Activated T-cell treated with anti-CD3 and anti-CD28 coated beads, Interleukin-2, amount 50 U/mL, for 72 hours (primary cell): ENCODE data around the gene RASA3. TPM values are rescaled to one million over a fixed set of nuclear protein-coding genes. Genes with fewer than 3 reads are reported as not detected.
"Not testable (repeated sequence)": the region's sequence is repeated elsewhere in the genome, so short reads cannot be mapped to it uniquely, and the experiment has no call there.

Experiments
- ATAC-seq, 2 donors: fragments of 150-1000 bp; cut with Tn5 transposase; replicated peaks in 1 of 2; 2 replicates each; pipeline ENCODE4 v1.10.0; 2021; ENCODE audit warnings: moderate library complexity in 2 of 2, mild to moderate bottlenecking in 1 of 2
- DNase-seq, 2 donors: peaks; one replicate each; pipeline ENCODE4 v3.0.0; 2021 to 2022; ENCODE audit warnings: mixed read lengths in 1 of 2
- H3K27ac Mint-ChIP-seq: one replicate; pipeline ENCODE4 v1.8.0; 2022; ENCODE audit warnings: mild to moderate bottlenecking, moderate library complexity, mixed read lengths
- H3K27me3 Mint-ChIP-seq: one replicate; pipeline ENCODE4 v1.8.0; 2022; ENCODE audit warnings: low read depth, mixed read lengths
- H3K36me3 Mint-ChIP-seq, 2 donors: one replicate each; pipeline ENCODE4 v1.8.0; 2022; ENCODE audit warnings: mixed read lengths in 2 of 2, mild to moderate bottlenecking in 1 of 2; ENCODE audit not compliant: insufficient read depth in 2 of 2
- H3K4me1 Mint-ChIP-seq: one replicate; pipeline ENCODE4 v1.8.0; 2022; ENCODE audit warnings: low read depth, mixed read lengths
- H3K4me3 Mint-ChIP-seq, 2 donors: one replicate each; pipeline ENCODE4 v1.8.0; 2022; ENCODE audit warnings: mild to moderate bottlenecking in 2 of 2, mixed read lengths in 2 of 2, moderate library complexity in 2 of 2
- H3K9me3 Mint-ChIP-seq, 2 donors: one replicate each; pipeline ENCODE4 v1.8.0; 2022; ENCODE audit warnings: mixed read lengths in 2 of 2
- total RNA-seq, 2 donors: library from RNA; stranded (reverse); gene quantifications; one replicate each; pipeline ENCODE4 v1.2.3, GENCODE V29; 2022

The RASA3 gene
- total RNA-seq, 2 donors from 2014 or later, result 39.2 to 48.9 TPM

DNA sequence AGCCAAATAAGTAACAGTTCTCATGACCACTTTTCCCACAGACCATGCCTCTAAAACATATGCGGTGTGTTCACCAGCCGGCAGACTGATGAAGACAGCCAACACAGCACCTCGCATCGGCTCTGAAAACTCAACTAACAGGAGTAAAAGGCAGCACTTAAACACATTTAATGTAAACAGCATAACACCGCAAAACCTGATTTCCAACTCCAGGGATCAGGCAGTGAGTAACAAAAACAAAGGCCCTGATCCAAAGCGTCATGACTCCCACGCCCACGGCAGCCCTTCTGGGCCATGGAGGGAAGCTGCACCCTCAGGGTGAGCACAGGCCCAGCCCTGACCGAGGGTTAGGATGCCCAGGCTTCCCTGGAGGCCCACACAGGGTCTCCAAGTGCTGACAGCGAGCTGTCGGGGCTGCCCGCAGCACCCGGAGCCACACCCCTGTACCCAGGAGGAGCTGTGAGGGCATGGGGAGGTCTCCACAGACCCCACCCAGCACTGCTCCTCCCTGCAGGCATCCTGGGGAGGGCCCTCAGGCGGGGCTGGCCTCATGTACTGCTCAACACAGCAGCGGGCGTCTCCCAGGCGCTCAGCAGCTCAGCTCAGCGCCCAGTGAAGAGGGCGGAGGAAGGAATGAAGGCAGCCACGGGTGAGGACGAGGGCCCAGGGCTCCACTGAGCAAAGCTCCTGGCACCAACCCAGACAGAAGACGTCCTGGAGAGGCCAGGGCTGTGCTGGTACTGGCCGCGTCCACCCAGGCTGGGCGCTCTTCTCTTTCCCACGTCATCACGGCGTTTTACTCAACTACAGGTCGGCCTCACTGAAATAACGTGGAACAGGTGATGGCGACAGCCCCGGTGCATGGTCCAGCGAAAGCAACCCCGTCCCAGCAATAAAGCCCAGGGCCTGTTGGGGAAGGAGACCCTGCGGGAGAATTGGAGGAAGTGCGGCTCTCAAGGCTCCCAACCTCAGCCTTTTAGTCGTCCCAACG is 53.7 kb downstream of the RASA3 start:
- Mint-ChIP-seq H3K36me3 (peaks cover 0 to 2% of the 10 kb centered on the region in 2 donors), H3K4me1 (peaks cover 30% of the 10 kb centered on the region), H3K9me3 (no peaks in the 10 kb centered on the region), H3K27ac (peak overlapping the region; percentile 81), H3K27me3 (no peaks in the 10 kb centered on the region), H3K4me3 (peak overlapping the region in 1 of 2 donors; percentile 11)
- ATAC-seq (peak; percentile 20 to 45), DNase-seq (no peak)

DNA sequence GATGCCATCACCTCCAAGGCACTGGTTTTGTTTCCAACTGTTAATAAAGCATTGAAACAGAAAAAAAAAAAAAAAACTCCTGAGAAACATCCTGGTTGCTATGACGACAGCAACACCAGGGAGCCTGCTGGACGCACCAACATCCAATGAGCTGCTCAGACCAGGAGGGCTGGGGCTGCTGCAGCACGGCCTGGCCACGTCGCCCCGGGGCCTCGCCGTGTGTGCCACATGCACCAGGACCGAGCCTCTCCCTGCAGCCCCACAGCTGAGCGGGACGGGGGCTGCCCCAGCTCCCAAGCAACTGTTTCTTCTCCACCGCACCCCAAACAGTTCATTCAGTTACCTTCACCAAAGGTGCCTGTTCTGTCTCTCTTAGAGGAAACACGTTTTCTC is 54.5 kb downstream of the RASA3 start:
- DNase-seq, result no peak
- H3K36me3 Mint-ChIP-seq, result peaks cover 0 to 2% of the 10 kb centered on the region in 2 donors

DNA sequence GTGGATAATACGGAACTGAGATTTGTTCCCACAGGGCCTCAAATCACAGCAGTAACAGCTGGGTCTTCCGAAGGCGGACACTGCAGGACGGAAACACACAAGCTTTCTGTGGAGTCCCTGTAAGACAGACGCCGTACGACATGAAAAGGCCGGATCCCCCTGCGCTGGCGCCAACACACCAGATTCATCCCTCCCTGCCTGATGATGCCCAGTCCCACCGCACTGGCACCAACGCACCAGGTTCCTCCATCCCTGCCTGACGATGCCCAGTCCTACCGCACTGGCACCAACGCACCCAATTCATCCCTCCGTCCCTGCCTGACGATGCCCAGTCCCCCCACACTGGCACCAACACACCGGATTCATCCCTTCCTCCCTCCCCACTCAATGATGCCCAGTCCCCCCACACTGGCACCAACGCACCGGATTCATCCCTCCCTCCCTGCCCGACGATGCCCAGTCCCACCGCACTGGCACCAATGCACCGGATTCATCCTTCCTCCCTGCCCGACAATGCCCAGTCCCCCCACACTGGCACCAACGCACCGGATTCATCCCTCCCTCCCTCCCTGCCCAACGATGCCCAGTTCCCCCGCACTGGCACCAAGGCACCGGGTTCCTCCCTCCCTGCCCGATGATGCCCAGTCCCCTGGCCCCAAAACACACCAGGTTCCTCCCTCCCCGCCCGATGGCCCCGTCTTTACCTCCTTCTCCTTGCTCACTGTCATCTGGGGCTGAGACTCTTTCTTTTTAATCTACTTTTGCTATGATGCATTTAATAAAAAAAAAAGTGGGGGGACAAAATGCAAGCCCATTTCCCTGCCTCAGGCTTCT is 55.1 kb downstream of the RASA3 start:
- DNase-seq (no peak), ATAC-seq (no peak)
- Mint-ChIP-seq H3K9me3 (no peaks in the 10 kb centered on the region), H3K27me3 (no peaks in the 10 kb centered on the region), H3K4me1 (peaks cover 31% of the 10 kb centered on the region), H3K36me3 (peaks cover 0 to 3% of the 10 kb centered on the region in 2 donors), H3K4me3 (no peak overlapping the region), H3K27ac (peak overlapping the region; percentile 93)

More for the DNA sequence above, 54.5 kb downstream of the RASA3 start:
- H3K27me3 Mint-ChIP-seq, result no peaks in the 10 kb centered on the region
- H3K4me1 Mint-ChIP-seq, result peaks cover 30% of the 10 kb centered on the region
- peak overlapping the region in 1 of 2 donors; percentile 11 for H3K4me3 Mint-ChIP-seq
- no peak for ATAC-seq
- peak overlapping the region; percentile 81 for H3K27ac Mint-ChIP-seq
- no peaks in the 10 kb centered on the region for H3K9me3 Mint-ChIP-seq

DNA sequence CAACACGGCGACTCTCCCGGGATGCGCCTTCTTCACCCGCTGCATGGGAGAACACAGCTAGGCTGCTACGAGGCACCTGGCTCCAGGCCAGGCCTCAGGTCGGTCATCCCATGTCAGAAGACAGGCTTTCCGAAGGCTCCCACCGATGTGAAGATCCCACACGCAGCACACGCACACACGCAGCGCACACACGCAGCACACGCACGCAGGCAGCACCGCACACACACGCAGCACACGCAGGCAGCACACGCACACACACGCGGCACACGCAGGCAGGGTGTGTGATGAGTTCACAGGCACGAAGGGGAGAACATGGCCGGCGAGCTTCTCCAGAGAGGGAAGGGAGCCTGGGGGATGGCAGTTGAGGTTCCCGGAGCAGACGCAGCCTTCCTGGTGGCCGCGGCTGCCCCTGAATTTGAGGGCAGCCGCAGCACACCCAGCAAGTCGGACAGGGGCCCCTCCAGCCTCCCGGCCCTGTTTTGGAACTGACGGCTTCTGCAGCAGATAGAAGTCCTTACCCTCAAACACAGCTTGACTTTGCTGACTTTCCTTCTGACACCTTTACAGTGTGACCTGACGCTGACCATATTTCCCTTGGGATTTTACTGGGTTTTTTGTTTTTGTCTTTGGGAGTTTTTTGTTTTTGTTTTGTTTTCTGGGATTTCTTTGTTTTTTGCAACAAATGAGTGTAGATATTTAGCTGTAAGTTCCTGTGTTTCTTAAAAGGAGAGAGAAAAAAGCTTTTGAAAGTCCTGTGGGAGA is 55.9 kb downstream of the RASA3 start:
- ATAC-seq (no peak), DNase-seq (no peak)
- Mint-ChIP-seq H3K27me3 (no peaks in the 10 kb centered on the region), H3K36me3 (peaks cover 4 to 8% of the 10 kb centered on the region in 2 donors), H3K27ac (peak overlapping the region; percentile 93), H3K9me3 (no peaks in the 10 kb centered on the region), H3K4me1 (peaks cover 27% of the 10 kb centered on the region), H3K4me3 (no peak overlapping the region)

DNA sequence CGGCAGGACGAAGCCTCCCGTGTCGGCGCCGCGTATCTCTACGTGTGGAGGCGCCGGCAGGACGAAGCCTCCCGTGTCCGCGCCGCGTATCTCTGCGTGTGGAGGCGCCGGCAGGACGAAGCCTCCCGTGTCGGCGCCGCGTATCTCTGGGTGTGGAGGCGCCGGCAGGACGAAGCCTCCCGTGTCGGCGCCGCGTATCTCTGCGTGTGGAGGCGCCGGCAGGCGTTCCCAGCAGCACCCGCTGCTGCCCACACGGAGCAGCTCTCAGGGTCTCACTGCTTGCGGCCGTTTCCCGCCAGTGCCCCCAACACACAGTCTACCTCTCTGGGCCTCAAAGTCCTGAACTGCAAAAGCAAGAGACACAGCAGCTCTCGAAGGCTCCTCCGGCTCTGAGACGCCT is 56.6 kb downstream of the RASA3 start:
- H3K27ac Mint-ChIP-seq, H3K9me3 Mint-ChIP-seq, ATAC-seq, DNase-seq, H3K4me3 Mint-ChIP-seq, H3K27me3 Mint-ChIP-seq: not testable (repeated sequence)
- peaks cover 24% of the 10 kb centered on the region for H3K4me1 Mint-ChIP-seq
- H3K36me3 Mint-ChIP-seq, result peaks cover 6 to 14% of the 10 kb centered on the region in 2 donors

DNA sequence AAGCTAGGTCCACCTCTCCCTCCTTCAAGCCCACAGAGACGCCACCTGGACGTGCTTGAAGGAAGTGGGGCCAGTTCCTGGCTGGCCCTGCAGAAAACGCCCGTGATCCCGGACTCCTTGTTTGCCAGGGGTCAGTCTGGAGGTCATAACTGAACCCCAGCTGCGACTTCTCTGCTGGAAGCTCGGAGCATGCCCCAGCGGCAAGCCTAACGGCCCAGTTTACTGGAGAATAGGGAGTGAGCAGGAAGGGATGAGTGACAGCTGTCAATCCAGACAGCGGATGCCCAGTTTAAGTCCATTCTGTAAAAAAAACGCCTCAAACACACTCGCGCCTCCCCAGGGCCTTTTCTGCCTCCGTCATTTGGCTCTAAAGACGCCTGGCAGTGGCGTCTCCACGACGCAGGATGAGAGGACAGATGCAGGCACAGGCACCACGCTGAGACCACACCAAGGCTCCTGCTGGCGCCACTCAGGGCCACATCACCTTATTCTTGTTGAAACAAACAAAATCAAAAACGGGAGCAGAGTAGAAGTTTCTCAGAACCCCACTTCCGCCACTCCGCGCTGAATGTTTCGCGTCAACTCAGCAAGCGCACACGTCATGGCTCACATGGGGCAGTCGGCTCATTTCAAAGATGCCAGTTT is 57.6 kb downstream of the RASA3 start:
- Mint-ChIP-seq H3K27me3 (no peaks in the 10 kb centered on the region), H3K4me1 (peaks cover 24% of the 10 kb centered on the region), H3K27ac (no peak overlapping the region), H3K36me3 (peaks cover 6 to 14% of the 10 kb centered on the region in 2 donors), H3K9me3 (peaks cover 2% of the 10 kb centered on the region in 2 donors), H3K4me3 (no peak overlapping the region)
- no peak for DNase-seq
- no peak for ATAC-seq

DNA sequence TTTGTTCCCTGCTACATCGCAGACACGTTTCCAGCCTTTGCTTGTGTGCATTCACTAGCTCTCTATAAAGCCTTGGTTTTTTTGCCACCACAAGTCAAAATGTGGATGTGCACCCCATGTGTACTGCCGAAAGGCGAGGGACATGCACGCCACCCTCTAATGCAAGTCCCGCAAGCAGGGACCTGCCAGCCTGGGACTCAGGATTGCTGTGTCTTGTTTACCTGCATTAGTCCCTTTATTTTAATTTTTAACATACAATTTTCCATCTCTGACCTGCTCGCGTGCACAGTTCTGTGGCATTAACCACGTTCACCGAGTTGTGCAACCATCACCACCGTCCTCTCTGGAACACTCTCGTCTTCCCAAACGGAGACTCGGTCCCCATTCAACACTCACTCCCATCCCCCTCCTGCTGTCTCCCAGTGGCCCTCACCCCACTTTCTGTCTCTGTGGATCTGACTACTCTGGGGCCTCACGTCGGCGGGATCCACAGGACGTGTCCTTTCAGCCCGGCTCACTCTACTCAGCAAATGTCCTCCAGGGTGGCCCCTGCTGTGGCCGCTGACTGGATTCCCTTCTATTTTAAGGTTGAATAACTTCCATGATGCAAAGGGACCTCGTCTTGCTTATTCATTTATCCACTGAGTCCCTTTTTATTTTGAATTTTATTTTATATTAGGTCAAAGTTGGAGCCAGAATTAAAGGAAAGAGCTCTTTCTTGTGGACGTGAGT is 58.4 kb downstream of the RASA3 start:
- Mint-ChIP-seq H3K36me3 (peaks cover 6 to 14% of the 10 kb centered on the region in 2 donors), H3K9me3 (peaks cover 2% of the 10 kb centered on the region in 2 donors), H3K27me3 (no peaks in the 10 kb centered on the region), H3K27ac (peak overlapping the region; percentile 61), H3K4me1 (peaks cover 25% of the 10 kb centered on the region), H3K4me3 (no peak overlapping the region)
- DNase-seq (no peak), ATAC-seq (no peak)

DNA sequence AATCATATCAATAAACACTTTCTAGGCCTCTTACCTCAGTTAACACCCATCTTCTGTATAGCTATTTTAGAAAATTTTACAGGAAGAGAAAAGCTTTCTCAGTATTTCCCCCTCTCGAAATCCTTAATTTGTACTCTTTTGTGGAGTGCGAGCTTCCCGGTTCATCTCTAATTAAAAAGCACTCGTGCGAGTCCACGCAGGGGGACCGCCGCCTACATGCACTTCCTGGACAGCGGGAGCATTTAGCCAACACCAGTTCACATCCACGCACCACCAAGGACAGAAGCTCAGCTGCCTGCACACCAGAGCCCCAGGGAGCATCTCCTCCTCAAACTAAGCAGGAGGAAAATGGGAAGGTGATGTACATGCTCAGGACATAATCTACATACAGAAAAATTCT is 60.0 kb downstream of the RASA3 start:
- peaks cover 2% of the 10 kb centered on the region in 2 donors for H3K9me3 Mint-ChIP-seq
- H3K27ac Mint-ChIP-seq, result peak overlapping the region; percentile 73
- H3K27me3 Mint-ChIP-seq, result no peaks in the 10 kb centered on the region
- ATAC-seq (no peak), DNase-seq (no peak)
- H3K4me3 Mint-ChIP-seq, result no peak overlapping the region
- H3K36me3 Mint-ChIP-seq, result peaks cover 6 to 14% of the 10 kb centered on the region in 2 donors
- H3K4me1 Mint-ChIP-seq, result peaks cover 30% of the 10 kb centered on the region

DNA sequence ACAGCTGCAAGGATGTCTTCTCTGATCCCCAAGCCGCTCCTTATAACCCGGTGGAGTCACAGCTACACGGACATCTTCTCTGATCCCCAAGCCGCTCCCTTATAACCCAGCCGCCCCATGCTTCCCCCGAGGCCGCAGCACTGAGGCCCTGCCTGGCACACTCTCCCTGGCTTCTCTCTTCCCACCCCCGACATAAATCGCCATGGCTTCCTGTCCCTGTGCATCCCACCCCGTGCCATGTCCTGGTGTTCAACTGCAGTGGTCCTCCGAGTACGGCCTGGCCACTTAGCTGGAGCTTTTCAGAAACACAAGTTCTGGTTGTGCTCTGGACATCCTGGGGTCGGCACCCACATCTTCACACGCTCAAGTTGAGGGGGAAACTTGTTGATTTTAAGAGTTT is 60.4 kb downstream of the RASA3 start:
- Mint-ChIP-seq H3K27me3 (no peaks in the 10 kb centered on the region), H3K27ac (peak overlapping the region; percentile 73), H3K36me3 (peaks cover 6 to 14% of the 10 kb centered on the region in 2 donors)

DNA sequence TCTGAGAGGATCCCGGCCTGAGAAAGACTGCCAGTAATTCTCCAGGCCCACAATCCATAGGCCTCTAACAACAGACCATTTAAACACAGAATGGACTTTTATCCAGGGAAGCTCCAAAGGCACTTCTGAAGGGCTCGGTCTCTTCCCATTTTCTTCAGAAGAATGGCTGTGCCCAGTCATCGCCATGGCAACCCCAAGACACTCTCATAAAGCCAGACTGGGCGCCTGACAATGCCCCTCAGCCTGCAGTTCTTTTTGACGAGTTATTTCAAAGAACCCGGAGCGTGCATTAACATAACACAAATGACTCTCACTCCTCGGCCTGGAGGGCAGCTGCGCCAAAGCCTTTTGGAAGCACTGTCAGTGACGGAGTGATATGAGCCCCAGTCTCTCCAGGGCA is 61.0 kb downstream of the RASA3 start:
- H3K4me1 Mint-ChIP-seq, result peaks cover 36% of the 10 kb centered on the region
- H3K27me3 Mint-ChIP-seq, result no peaks in the 10 kb centered on the region
- H3K9me3 Mint-ChIP-seq, result peaks cover 2% of the 10 kb centered on the region in 2 donors
- DNase-seq (no peak), ATAC-seq (no peak)
- H3K27ac Mint-ChIP-seq, result no peak overlapping the region
- H3K36me3 Mint-ChIP-seq, result peaks cover 6 to 12% of the 10 kb centered on the region in 2 donors
- no peak overlapping the region for H3K4me3 Mint-ChIP-seq

More for the DNA sequence above, 60.4 kb downstream of the RASA3 start:
- DNase-seq (no peak), ATAC-seq (no peak)
- Mint-ChIP-seq H3K9me3 (peaks cover 2% of the 10 kb centered on the region in 2 donors), H3K4me3 (no peak overlapping the region), H3K4me1 (peaks cover 33% of the 10 kb centered on the region)

DNA sequence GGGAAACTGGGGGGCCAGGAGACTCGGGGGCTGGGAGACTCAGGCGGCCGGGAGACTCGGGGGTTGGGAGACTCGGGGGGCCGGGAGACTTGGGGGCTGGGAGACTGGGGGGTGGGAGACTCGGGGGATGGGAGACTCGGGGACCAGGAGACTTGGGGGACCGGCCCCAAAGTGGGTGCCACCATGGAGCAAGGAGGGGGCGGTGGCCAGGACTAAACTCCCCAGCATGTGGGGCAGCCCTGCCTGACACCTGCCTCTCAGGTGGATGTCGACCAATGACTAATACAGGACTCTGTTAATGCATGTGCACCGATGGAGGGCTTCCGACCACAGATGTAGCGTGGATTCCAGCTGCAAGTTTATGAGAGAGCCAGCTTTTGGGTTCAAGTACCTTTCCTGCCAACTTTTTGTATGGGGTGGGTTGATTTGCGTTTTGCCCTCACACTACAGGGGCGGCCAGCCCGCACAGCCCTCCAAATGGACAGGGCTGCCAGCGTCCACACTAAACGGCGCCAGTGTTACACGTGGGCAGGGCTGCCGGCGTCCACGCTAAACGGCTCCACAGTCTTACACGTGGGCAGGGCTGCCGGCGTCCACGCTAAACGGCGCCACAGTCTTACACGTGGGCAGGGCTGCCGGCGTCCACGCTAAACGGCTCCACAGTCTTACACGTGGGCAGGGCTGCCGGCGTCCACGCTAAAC is 62.2 kb downstream of the RASA3 start:
- peaks cover 48% of the 10 kb centered on the region for H3K4me1 Mint-ChIP-seq
- H3K36me3 Mint-ChIP-seq, result peaks cover 6 to 12% of the 10 kb centered on the region in 2 donors
- no peak overlapping the region for H3K4me3 Mint-ChIP-seq
- no peaks in the 10 kb centered on the region for H3K27me3 Mint-ChIP-seq
- no peak overlapping the region for H3K27ac Mint-ChIP-seq
- no peak for ATAC-seq
- DNase-seq, result no peak
- H3K9me3 Mint-ChIP-seq, result peaks cover 2% of the 10 kb centered on the region in 2 donors
